Stimulated activated CD8-positive, alpha-beta memory T cell treated with anti-CD3 and anti-CD28 coated beads, Interleukin-7, amount 100 ng/mL, for 4 hours (primary cell): ENCODE measurements around the gene FXYD1.

ENCODE experiments used
- DNase-seq, 2 donors: peaks; one replicate each; pipeline ENCODE4 v3.0.0-alpha.2; 2020; ENCODE audit warnings: low read depth in 2 of 2

FXYD1 gene

GRCh38 chr19:35162471-35163326 is 24.1 kb downstream of the FXYD1 start:
- DNase-seq = no peak

GRCh38 chr19:35164418-35164817 is 25.8 kb downstream of the FXYD1 start:
- DNase-seq = no peak

GRCh38 chr19:35165200-35166058 is 26.8 kb downstream of the FXYD1 start:
- no peak for DNase-seq

- no peak for DNase-seq
Observed at GRCh38 chr19:35166100-35167063, 27.8 kb downstream of the FXYD1 start.

DNA sequence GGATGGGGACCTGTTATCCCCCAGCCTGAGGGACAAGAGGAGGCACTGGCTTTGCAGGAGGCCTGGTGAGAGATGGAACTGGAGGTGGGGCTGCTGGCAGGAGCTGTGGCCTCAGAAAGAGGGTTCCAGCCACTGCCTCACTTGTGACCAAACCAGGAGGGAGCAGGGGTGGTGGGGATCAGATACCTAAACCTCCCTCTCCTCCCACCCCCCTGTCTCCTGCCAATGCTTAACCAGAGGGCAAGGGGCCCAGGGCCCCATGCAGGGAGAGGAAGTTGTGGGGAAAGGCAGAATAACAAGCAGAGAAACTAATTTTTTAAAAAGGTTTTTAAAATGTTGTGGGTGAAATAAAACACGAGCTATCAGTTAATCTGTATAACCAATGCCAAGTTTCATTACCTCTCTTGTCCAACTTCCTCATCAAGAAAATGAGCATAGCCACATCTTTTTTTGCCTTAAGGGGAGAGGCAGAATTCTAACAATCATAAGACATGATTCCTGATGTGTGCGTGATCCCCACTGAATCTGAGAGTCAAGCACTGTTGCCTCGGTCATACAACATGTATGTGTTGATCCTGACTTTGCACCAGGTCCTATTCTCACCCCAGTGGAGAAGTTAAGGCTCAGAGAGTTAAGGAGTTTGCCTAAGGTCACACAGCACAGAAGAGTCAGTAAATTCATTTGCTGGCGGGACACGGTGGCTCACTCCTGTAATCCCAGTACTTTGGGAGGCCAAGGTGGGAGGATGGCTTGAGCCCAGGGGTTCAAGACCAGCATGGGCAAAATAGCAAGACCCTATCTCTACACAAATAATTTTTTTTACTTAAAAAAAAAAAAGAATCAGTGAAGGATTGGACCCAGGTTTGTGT is 28.9 kb downstream of the FXYD1 start:
- no peak for DNase-seq

DNA sequence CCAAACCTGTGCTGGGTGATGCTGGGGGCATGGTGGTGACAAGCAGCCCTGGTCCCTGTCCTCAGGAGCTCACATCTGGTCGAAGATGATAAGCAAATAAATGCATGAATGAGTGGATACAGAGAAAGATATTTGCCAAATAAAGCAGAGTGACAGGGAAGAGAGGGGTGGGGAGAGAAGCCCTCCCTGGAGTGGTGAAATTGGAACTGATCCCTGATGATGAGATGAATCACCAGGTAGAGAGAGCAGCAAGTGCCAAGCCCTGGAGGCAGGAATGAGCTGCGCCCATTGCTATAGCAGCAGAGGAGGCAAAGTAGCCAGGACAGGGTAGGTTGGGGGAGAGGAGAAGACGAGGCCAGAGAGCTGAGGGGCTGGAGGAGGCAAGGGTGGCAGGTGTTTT is 29.6 kb downstream of the FXYD1 start:
- DNase-seq = no peak

- DNase-seq = no peak
Observed at GRCh38 chr19:35169221-35169995, 30.8 kb downstream of the FXYD1 start.

DNA sequence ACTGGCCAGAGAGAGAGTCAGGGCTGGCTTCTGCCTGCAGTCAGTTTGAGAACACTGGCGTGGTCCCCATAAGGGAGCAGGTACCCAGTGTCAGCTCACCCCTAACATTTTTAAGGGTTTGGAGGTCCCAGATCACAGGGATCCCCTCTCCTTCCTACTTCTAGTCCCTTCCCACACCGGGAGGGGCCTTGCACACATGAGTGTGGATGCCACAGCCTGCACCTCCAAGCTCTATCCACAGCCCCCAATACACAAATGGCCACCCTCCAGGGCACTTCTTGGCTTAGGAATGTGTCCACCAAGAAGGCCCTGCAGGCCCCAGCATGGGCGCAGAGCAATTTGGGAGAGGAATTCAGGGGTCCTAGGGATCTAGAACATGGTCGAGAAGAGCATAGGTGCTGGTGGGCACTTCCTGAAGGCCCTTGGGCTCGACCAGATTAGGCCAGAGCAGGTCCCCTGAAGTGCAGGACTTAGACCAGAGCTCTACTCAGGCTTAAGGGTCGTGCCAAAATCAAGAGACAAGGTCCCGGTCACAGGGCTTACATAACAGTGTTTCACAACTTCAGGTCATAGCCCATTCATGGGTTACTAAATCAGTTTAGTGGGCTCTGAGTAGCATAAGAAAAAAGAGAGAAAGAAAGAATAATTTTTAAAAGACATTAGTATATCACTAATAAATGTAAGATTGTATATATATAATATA is 31.9 kb downstream of the FXYD1 start:
- DNase-seq = no peak

DNA sequence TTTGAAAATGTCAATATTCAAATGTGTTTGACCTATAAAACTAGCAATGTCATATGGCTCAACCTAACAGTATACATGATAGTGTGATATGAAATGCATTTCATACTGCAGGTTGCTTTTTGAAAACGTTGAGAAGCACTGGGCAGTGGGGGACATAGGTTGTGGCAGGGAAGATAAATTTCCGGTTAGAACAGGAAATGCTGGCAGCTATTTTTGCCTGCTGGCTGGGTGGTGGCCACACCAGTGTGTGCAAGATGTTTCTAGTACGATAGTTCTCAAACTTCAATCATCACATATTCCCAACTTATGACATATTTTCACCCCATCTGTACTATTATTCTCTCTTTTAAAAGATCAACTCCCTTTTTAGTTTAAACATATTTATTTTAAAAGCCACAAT is 33.1 kb downstream of the FXYD1 start:
- DNase-seq = no peak

DNA sequence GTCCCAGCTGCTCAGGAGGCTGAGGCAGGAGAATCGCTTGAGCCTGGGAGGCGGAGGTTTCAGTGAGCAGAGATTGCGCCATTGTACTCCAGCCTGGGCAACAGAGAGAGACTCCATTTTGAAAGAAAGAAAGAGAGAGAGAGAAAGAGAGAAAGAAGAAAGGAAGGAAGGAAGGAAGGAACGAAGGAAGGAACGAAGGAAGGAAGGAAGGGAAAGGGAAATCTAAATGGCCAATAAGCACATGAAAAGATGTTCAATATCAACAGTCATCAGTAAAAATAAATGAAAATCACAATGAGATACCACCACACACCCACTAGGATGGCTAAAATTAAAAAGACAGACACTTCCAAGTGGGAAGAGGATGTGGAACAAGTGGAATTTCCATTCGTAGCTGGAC is 35.6 kb downstream of the FXYD1 start:
- no peak for DNase-seq

DNA sequence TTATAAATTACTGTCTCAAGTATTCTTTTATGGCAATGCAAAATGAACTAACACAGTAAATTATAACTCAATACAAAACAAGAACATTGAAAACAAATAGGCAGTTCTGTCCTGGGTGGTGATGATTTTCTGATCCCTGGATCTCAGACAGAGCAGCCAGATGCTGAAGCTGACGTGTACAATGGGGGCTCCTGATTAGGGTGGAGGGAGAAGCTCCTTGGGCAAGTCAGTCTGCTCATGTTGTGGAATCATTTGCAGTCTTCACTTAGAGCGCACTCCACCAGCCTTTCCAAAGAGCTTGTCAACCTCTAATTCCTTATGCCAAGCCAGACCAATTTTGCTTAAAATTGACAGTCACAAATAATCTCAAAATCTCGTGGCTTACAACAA is 37.6 kb downstream of the FXYD1 start:
- DNase-seq = no peak

DNA sequence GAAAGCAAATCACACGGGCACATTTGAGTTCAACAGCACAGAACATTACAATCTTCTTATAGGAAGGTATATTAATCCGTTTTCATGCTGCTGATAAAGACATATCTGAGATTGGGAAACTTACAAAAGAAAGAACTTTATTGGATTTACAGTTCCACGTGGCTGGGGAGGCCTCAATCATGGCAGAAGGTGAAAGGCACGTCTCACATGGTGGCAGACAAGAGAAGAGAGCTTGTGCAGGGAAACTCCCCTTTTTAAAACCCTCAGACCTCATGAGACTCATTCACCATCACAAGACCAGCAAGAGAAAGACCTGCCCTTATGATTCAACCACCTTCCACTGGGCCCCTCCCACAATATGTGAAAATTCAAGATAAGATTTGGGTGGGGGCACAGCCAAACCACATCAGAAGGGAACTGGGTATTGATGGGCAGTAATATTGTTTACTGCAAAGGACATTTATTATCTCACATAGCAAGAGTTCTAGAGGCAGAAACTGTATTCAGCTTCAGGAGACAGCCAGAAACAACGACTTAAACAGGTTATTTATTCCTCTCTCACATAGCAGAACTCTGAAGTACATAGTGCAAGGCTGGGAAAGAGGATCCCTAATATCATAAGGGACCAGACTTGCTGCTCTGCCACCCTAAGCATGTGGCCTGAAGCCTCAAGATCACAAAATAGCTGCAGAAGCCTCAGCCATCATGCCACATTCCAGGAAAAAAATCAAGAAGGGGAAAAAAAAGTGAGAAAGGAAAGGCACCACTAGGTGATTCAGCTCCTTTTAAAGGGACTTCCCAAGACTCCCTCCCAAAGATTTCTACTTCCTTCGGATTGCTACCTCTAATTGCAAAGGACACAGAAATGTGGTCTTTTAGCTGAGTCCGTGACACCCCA is 39.0 kb downstream of the FXYD1 start:
- no peak for DNase-seq

- no peak for DNase-seq
Observed at GRCh38 chr19:35178701-35179100, 40.1 kb downstream of the FXYD1 start.

- DNase-seq = no peak
Observed at GRCh38 chr19:35179830-35180229, 41.2 kb downstream of the FXYD1 start.

DNA sequence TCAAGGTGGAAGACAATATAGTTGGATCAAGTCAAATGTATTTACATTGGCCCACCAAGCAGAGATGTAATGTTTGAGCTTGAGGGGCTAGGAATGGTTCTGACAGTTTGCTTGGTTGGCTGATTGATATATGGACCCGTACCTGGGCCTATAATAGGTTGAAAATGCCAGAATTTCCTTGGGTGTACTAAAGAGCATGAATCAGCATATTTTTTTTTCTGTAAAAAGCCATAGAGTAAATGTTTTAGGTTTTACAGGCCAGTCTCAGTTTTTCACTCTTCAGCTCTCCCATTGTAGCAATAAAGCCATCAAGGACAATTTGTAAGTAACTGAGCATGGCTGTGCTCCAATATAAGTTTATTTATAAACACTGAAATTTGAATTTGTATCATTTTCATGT is 42.8 kb downstream of the FXYD1 start:
- DNase-seq = no peak

DNA sequence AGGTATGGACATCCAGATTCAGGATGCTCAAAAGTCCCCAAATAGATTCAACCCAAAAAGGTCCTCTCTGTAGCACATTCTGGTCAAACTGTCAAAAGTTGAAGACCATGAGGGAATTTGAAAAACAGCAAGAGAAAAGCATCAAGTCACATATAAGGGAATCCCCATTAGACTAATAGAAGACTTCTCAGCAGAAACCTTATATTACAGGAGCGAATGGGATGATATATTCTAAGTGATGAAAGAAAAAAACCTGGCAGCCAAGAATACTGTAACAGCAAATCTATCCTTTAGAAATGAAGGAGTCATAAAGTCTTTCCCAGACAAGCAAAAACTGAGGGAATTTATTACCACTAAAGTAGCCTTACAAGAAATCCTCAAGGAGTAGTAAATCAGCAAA is 45.6 kb downstream of the FXYD1 start:
- no peak for DNase-seq

GRCh38 chr19:35184884-35185283 is 46.3 kb downstream of the FXYD1 start:
- DNase-seq = no peak
